GM21528 (cell line): ENCODE measurements around the gene POLA2.
"Not testable (repeated sequence)": the region's sequence is repeated elsewhere in the genome, so short reads cannot be mapped to it uniquely, and the experiment has no call there.

Experiments used
- ATAC-seq: cut with Tn5 transposase; IDR thresholded peaks from one replicate; pipeline ENCODE4 v1.9.1; 2021; ENCODE audit warnings: mild to moderate bottlenecking, moderate library complexity; ENCODE audit not compliant: unreplicated experiment, low FRiP score

POLA2 gene

GRCh38 chr11:65241134-65241533 lies 20.6 kb upstream of the POLA2 start:
- no peak for ATAC-seq

GRCh38 chr11:65241692-65242091 lies 20.1 kb upstream of the POLA2 start:
- ATAC-seq, result no peak

- no peak for ATAC-seq
Observed at GRCh38 chr11:65242389-65242788, 19.4 kb upstream of the POLA2 start.

GRCh38 chr11:65243797-65244196 lies 18.0 kb upstream of the POLA2 start:
- ATAC-seq, result no peak

- not testable (repeated sequence) for ATAC-seq
Observed at GRCh38 chr11:65245046-65245445, 16.7 kb upstream of the POLA2 start.

GRCh38 chr11:65246506-65246905 lies 15.3 kb upstream of the POLA2 start:
- ATAC-seq, result no peak

- not testable (repeated sequence) for ATAC-seq
Observed at GRCh38 chr11:65248184-65248710, 13.5 kb upstream of the POLA2 start.

GRCh38 chr11:65251476-65251875 lies 10.3 kb upstream of the POLA2 start:
- no peak for ATAC-seq

GRCh38 chr11:65254724-65255123 lies 7.0 kb upstream of the POLA2 start:
- ATAC-seq, result no peak

GRCh38 chr11:65258988-65259387 lies 2.8 kb upstream of the POLA2 start:
- no peak for ATAC-seq

GRCh38 chr11:65260302-65260701 lies 1.5 kb upstream of the POLA2 start:
- ATAC-seq, result no peak

GRCh38 chr11:65260756-65261590 lies 789 bp upstream of the POLA2 start:
- ATAC-seq, result no peak

- no peak for ATAC-seq
Observed at GRCh38 chr11:65262381-65262680, 569 bp downstream of the POLA2 start.

- no peak for ATAC-seq
Observed at GRCh38 chr11:65262776-65263175, 1.0 kb downstream of the POLA2 start.

GRCh38 chr11:65264747-65265146 lies 3.0 kb downstream of the POLA2 start:
- not testable (repeated sequence) for ATAC-seq

- no peak for ATAC-seq
Observed at GRCh38 chr11:65266210-65266609, 4.4 kb downstream of the POLA2 start.

GRCh38 chr11:65274735-65275682 lies 13.2 kb downstream of the POLA2 start:
- no peak for ATAC-seq

GRCh38 chr11:65275906-65276305 lies 14.1 kb downstream of the POLA2 start:
- ATAC-seq, result no peak

GRCh38 chr11:65277631-65278277 lies 16.0 kb downstream of the POLA2 start:
- ATAC-seq, result no peak

- no peak for ATAC-seq
Observed at GRCh38 chr11:65278356-65278755, 16.6 kb downstream of the POLA2 start.

GRCh38 chr11:65279279-65279678 lies 17.5 kb downstream of the POLA2 start:
- ATAC-seq, result no peak
